Measurements from ENCODE around the gene CTCFL.
"Not testable (repeated sequence)": the region's sequence is repeated elsewhere in the genome, so short reads cannot be mapped to it uniquely, and the experiment has no call there.

The CTCFL gene

GRCh38 chr20:57480444-57481160, 44.3 kb downstream of the CTCFL start:
- no peak for TF ChIP-seq POLR2A (IDR thresholded peaks at IDR 0.05; ENCODE audit: low read depth, low read length)
- DNase-seq (ENCODE audit: insufficient read length, low spot score) (no peak), FAIRE-seq (no peak)

GRCh38 chr20:57479196-57479595, 45.7 kb downstream of the CTCFL start:
- DNase-seq (ENCODE audit: insufficient read length, low spot score) (no peak), FAIRE-seq (no peak)
- TF ChIP-seq POLR2A (IDR thresholded peaks at IDR 0.05; ENCODE audit: low read depth, low read length) = no peak

- DNase-seq (ENCODE audit: insufficient read length, low spot score) (no peak), FAIRE-seq (no peak)
- TF ChIP-seq POLR2A (IDR thresholded peaks at IDR 0.05; ENCODE audit: low read depth, low read length) = no peak
These were observed 46.8 kb downstream of the CTCFL start for GRCh38 chr20:57478176-57478575.

DNA sequence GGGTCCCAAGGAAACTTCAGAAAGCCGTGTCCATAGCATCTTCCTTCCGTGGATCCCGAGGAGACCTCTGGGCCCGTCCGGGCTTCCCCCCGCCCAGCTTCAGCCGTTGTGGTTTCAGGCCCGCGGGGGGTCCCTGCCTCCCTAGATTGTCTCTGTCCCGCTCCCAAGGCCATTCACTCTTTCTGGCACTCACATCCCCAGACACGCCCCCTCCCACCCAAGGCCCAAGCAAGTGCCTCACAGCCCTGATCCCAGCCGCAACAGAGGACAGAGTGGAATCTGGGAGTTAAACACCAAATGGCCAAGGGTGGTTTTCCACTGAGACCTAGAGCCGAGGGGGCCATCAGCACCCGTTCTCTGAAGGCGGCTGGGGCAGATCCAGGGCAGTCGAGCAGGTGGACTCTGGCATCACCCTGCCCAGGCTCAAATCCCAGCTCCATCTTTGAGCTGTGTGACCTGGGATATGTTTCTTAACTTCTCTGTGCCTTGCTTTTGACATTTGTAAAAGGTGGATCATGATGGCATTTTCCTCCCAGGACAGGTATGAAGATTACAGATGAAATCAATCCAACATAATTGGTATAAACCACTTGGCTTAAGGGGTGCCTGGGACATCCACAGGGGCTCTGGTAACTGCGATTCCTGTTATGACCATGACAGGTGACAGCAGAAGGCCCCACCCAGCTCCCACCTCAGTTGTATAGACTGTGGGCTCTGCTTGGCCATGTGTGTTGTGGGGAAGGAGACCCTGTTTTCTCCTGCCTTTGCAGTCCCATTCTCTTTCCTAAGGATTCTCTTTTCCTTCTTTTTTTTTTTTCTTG, 48.1 kb downstream of the CTCFL start:
- DNase-seq (ENCODE audit: insufficient read length, low spot score) (no peak), FAIRE-seq (no peak)
- no peak for TF ChIP-seq POLR2A (IDR thresholded peaks at IDR 0.05; ENCODE audit: low read depth, low read length)

- FAIRE-seq = no peak
- no peak for DNase-seq (ENCODE audit: insufficient read length, low spot score)
- no peak for TF ChIP-seq POLR2A (IDR thresholded peaks at IDR 0.05; ENCODE audit: low read depth, low read length)
These were observed 48.8 kb downstream of the CTCFL start for GRCh38 chr20:57476084-57476526.

DNA sequence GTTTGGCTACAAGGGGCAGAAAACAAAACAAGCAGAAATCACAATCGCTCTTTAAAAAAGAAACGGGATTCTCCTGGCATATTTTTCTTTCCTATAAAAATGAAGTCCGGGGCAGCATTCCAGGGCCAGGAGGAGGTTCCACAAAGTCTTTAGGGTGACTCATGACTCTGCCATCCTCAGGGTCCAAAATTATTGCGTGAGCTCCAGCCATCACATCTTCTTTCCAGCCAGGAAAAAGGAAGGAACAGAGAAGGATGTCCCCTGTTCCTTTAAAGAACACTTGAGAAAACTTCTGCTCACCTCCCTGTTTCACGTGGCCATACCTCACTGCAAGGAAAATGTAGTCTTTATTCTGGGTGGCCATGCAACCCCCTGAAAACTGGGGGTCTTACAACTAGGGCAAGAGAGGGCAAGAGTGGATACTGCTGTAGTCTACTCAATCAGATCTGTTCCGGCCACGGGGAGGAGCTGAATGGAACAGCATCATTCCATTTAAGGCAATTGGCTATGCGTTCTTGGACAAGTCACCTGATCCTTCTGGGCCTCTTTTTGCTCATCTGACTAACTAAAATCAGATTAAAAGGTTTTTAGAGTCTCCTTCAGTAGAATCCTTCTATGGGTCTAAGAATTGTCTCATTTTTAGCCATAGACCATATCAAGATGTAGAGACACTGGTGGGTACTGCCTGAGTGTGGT, 49.4 kb downstream of the CTCFL start:
- no peak for FAIRE-seq

DNA sequence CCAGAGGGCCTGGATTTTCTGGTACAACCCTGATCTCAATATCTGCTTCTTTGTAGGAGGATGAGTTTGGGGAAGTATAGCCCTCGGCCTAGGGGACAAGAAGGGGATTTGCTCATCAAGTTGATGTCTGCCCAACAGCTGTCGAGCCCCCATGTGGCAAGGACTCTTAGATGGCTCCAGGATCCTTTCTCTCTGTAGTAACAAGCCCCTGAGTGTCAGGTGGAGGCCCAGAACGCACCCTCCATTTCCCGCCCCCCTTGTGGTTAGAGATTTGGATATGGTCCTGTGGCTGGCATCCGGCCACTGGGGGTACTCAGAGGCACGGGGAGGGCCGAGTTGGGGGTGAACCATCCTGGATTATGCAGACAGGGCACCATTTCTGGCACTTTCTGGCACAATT, 50.1 kb downstream of the CTCFL start:
- FAIRE-seq = no peak
- DNase-seq (ENCODE audit: insufficient read length, low spot score) = no peak
- no peak for TF ChIP-seq POLR2A (IDR thresholded peaks at IDR 0.05; ENCODE audit: low read depth, low read length)

More for the DNA sequence above, 49.4 kb downstream of the CTCFL start:
- TF ChIP-seq POLR2A (IDR thresholded peaks at IDR 0.05; ENCODE audit: low read depth, low read length) = no peak
- DNase-seq (ENCODE audit: insufficient read length, low spot score) = no peak

GRCh38 chr20:57474205-57474604, 50.7 kb downstream of the CTCFL start:
- TF ChIP-seq POLR2A (IDR thresholded peaks at IDR 0.05; ENCODE audit: low read depth, low read length) = no peak
- FAIRE-seq = no peak
- no peak for DNase-seq (ENCODE audit: insufficient read length, low spot score)

- FAIRE-seq (no peak), DNase-seq (ENCODE audit: insufficient read length, low spot score) (no peak)
- TF ChIP-seq POLR2A (IDR thresholded peaks at IDR 0.05; ENCODE audit: low read depth, low read length) = no peak
These were observed 51.5 kb downstream of the CTCFL start for GRCh38 chr20:57473246-57474048.

DNA sequence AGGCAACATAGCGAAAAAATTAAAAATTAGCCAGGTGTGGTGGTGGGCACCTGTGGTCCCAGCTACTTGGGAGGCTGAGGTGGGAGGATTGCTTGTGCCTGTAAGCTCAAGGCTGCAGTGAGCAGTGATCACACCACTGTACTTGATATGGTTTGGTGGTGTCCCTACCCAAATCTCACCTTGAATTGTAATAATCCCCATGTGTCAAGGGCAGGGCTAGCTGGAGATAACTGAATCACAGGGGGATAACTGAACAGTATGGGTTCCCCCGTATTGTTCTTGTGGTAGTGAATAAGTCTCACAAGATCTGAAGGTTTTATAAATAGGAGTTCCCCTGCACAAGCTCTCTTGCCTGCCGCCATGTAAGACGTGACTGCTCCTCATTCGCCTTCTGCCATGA, 52.5 kb downstream of the CTCFL start:
- DNase-seq (ENCODE audit: insufficient read length, low spot score); FAIRE-seq: not testable (repeated sequence)

DNA sequence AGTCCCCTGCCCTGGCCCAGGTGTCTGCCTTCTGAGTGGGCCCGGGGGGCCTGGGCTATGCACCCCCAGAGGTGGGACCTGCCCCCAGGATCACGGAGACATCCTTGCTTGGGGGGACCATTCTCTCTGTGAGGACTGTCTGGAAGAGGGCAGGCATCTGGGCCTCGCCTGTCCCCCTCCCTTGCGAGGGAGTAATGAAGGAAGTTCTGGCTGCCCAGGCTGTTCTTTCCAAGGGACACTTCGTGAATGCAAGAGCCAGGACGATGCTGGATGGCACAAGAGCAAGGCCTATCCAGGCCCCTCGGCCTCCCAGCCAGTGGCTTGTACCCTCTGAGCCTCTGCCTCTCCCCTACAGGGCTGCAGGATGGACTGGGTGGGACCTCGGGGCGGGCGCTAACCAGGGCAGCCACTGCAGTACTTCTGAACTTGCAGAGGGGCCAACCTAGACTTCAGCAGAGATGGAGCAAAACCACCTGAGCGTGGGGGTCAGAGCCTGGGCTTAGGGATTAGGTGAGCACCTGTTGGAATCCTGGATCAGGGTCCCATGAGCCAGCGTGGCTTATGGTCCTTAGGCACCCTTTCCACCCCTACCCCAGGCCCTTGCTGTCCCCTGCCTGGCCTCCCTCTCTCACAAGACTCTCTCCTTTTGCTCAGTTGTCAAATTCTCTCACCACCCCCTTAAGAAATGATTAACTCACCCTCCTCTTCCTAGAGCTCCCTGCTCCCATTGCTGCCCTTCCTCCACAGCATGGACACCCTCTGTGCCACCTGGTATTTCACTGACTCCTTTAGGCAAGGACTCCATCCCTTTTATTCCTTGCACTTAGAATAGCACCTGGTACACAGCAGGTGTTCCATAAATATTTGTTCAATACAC, 53.2 kb downstream of the CTCFL start:
- DNase-seq (ENCODE audit: insufficient read length, low spot score) (no peak), FAIRE-seq (no peak)
- TF ChIP-seq POLR2A (IDR thresholded peaks at IDR 0.05; ENCODE audit: low read depth, low read length) = no peak

GRCh38 chr20:57470666-57471495, 54.1 kb downstream of the CTCFL start:
- no peak for FAIRE-seq
- no peak for TF ChIP-seq POLR2A (IDR thresholded peaks at IDR 0.05; ENCODE audit: low read depth, low read length)
- no peak for DNase-seq (ENCODE audit: insufficient read length, low spot score)

Data from H54 (cell line).